Mesodermal cell (in vitro differentiated cells): Measurements from ENCODE around the gene SAYSD1.

ENCODE experiments used
- H3K27ac ChIP-seq: 2 replicates; pipeline ENCODE4 v1.7.0; 2013; ENCODE audit warnings: mild to moderate bottlenecking, low read depth, low read length, moderate library complexity; ENCODE audit not compliant: severe bottlenecking
- H3K36me3 ChIP-seq: 2 replicates; pipeline ENCODE4 v1.7.1; 2013; ENCODE audit warnings: mild to moderate bottlenecking, low read length, moderate library complexity; ENCODE audit not compliant: control insufficient read depth, insufficient read depth
- H3K4me1 ChIP-seq: one replicate; pipeline ENCODE4 v1.7.1; 2013; ENCODE audit warnings: mild to moderate bottlenecking, low read length; ENCODE audit not compliant: insufficient read depth, control insufficient read depth, poor library complexity, severe bottlenecking
- H3K4me3 ChIP-seq: 2 replicates; pipeline ENCODE4 v1.7.0; 2013; ENCODE audit warnings: low read length, control low read depth, mild to moderate bottlenecking; ENCODE audit not compliant: insufficient read depth, poor library complexity, severe bottlenecking; ENCODE audit errors: extremely low read depth
- H3K9me3 ChIP-seq: 2 replicates; pipeline ENCODE4 v1.7.1; 2013; ENCODE audit warnings: mild to moderate bottlenecking, low read length, moderate library complexity; ENCODE audit not compliant: control insufficient read depth
- WGBS, 2 experiments: methylation state at CpG; one replicate each; pipeline ENCODE4 v1.1.5; 2013; ENCODE audit warnings: missing lambda C conversion rate in 2 of 2; ENCODE audit not compliant: insufficient coverage in 2 of 2; 5-methylcytosine and 5-hydroxymethylcytosine counted together

The SAYSD1 gene

DNA sequence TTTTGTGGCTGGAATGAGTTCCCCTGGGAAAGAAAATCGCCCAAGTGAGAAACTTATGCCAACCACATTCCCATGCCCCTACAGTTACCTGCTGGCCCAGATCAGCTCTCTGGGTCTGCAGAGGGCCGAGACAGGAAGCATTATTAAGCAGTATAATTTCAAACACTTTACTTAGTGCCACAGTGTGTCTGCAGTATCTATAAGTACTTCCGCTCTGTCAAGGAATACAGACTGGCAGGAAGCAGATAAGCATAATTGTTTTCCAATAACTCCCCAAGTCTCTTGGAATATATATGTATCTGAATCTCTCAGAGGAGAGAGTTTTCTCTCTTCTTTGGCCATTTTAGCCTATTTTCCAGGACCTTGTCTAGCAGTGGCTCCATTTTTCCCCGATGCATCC is 24.9 kb downstream of the SAYSD1 start:
- Histone ChIP-seq H3K27ac (no peak overlapping the region), H3K4me1 (no peaks in the 10 kb centered on the region), H3K36me3 (no peaks in the 10 kb centered on the region), H3K9me3 (no peaks in the 10 kb centered on the region), H3K4me3 (no peak overlapping the region)
- 92 to 100% methylated on average over 2 to 3 of the region's 4 CpGs for WGBS, 2 experiments

GRCh38 chr6:39088331-39088730 is 26.7 kb downstream of the SAYSD1 start:
- whole genome bisulfite sequencing, 2 experiments, result 0% methylated on average over 3 to 4 of the region's 4 CpGs
- no peaks in the 10 kb centered on the region for H3K9me3 ChIP-seq
- H3K27ac ChIP-seq, result no peak overlapping the region
- no peaks in the 10 kb centered on the region for H3K4me1 ChIP-seq
- H3K36me3 ChIP-seq, result no peaks in the 10 kb centered on the region
- no peak overlapping the region for H3K4me3 ChIP-seq

- no peaks in the 10 kb centered on the region for H3K9me3 ChIP-seq
- no peak overlapping the region for H3K27ac ChIP-seq
- no peaks in the 10 kb centered on the region for H3K36me3 ChIP-seq
- WGBS, 2 experiments, result 71 to 83% methylated on average over 2 to 4 of the region's 7 CpGs
- H3K4me1 ChIP-seq, result no peaks in the 10 kb centered on the region
- H3K4me3 ChIP-seq, result no peak overlapping the region
Measured at GRCh38 chr6:39087197-39087596, 27.8 kb downstream of the SAYSD1 start.

GRCh38 chr6:39086711-39087110 is 28.3 kb downstream of the SAYSD1 start:
- 80 to 86% methylated on average over 5 to 6 of the region's 6 CpGs for WGBS, 2 experiments
- Histone ChIP-seq H3K36me3 (no peaks in the 10 kb centered on the region), H3K27ac (no peak overlapping the region), H3K4me3 (no peak overlapping the region), H3K9me3 (no peaks in the 10 kb centered on the region), H3K4me1 (no peaks in the 10 kb centered on the region)

DNA sequence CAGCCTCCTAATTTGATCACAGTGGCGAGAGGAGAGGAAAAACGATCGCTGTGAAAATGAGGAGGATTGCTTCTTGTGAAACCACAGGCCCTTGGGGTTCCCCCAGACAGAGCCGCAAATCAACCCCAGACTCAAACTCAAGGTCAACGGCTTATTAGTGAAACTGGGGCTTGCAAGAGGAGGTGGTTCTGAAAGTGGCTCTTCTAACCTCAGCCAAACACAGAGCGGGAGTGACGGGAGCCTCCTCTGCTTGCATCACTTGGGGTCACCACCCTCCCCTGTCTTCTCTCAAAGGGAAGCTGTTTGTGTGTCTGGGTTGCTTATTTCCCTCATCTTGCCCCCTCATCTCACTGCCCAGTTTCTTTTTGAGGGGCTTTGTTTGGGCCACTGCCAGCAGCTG is 28.7 kb downstream of the SAYSD1 start:
- WGBS, 2 experiments, result 89 to 100% methylated on average over 1 to 3 of the region's 7 CpGs
- H3K4me1 ChIP-seq, result no peaks in the 10 kb centered on the region
- no peaks in the 10 kb centered on the region for H3K9me3 ChIP-seq
- H3K27ac ChIP-seq, result no peak overlapping the region
- H3K4me3 ChIP-seq, result no peak overlapping the region
- H3K36me3 ChIP-seq, result no peaks in the 10 kb centered on the region

DNA sequence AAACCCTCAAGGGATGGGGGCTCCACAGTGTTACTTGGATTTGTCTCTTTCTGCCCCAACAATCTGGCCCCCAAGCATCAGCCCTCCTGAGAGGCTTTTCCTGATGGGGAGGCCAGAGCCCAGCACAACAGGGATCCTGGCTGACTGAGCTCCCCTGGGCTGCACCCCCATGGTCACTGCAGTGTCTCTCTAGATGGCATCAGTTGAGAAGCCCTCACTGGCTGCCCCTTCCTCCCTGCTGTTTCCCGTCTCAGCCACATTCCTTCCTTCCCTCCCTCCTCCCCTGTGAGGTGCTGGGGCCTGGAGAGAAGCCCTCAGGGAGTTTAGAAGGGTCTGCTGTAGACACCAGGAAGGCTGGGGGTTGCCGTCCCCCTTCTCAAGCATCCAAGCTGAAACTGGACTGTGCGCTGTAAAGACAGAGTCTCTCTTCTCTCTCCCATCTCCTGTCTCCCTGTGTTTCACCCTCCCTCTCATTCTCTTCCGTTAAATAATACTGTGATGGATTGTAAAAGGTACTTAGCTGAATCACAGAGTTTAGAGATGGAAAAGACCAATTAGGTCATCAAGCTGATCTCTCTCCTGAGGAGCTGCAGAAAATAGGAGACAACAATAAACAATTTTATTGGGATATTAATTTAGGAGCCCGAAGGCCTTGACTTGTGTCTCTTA is 29.7 kb downstream of the SAYSD1 start:
- H3K9me3 ChIP-seq, result no peaks in the 10 kb centered on the region
- no CpG with 5 or more reads among the region's 5 CpGs for WGBS, 2 experiments
- H3K36me3 ChIP-seq, result no peaks in the 10 kb centered on the region
- no peak overlapping the region for H3K27ac ChIP-seq
- H3K4me1 ChIP-seq, result no peaks in the 10 kb centered on the region
- H3K4me3 ChIP-seq, result no peak overlapping the region

DNA sequence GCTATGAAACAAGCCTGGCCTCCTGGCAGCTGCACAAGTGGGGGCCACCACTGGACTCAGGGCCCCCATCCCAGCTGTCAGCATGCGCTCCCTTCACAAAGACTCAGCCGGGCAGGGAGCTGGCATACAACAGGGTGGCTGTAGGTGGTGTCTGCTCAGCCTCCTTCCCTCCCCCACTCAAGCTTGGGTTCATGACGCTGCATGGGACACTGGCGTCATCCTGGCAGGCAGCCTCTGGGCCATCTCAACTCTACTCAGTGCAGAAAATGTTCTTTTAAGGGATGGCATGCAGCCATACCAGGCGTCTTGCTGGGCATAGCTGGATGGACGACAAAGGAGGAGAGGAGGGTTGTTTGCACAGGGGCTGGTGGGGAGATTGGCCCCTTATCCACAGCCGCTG is 30.5 kb downstream of the SAYSD1 start:
- WGBS, 2 experiments, result 79 to 82% methylated on average over 4 to 6 of the region's 7 CpGs
- Histone ChIP-seq H3K27ac (no peak overlapping the region), H3K4me1 (no peaks in the 10 kb centered on the region), H3K36me3 (no peaks in the 10 kb centered on the region), H3K9me3 (no peaks in the 10 kb centered on the region), H3K4me3 (no peak overlapping the region)

DNA sequence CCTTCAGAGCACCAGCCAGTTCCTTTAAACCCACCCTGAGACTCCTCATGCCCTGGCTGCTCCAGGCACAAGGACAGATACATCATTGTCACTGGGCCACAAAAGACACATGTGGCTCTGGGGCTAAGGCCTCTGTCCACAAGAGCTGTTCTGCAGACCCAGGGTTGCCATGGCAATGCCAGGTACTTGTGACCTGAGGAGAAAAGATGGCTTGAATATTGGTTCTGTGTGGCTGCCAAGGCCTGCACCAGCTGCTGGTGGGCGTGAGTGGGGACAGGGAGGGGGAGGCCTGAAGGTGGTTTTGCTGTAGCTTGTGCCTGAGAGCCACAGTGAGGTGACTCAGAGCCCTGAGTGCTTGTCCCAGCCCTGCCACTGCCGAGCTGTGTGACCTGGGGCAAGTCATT is 31.8 kb downstream of the SAYSD1 start:
- Histone ChIP-seq H3K4me1 (no peaks in the 10 kb centered on the region), H3K36me3 (no peaks in the 10 kb centered on the region), H3K4me3 (no peak overlapping the region), H3K9me3 (no peaks in the 10 kb centered on the region), H3K27ac (no peak overlapping the region)
- 80 to 100% methylated on average over 1 to 2 of the region's 2 CpGs for WGBS, 2 experiments

GRCh38 chr6:39082310-39082709 is 32.7 kb downstream of the SAYSD1 start:
- no peak overlapping the region for H3K4me3 ChIP-seq
- no peaks in the 10 kb centered on the region for H3K9me3 ChIP-seq
- no peaks in the 10 kb centered on the region for H3K4me1 ChIP-seq
- WGBS, 2 experiments, result 73 to 78% methylated on average over 6 to 7 of the region's 8 CpGs
- H3K27ac ChIP-seq, result no peak overlapping the region
- H3K36me3 ChIP-seq, result no peaks in the 10 kb centered on the region

DNA sequence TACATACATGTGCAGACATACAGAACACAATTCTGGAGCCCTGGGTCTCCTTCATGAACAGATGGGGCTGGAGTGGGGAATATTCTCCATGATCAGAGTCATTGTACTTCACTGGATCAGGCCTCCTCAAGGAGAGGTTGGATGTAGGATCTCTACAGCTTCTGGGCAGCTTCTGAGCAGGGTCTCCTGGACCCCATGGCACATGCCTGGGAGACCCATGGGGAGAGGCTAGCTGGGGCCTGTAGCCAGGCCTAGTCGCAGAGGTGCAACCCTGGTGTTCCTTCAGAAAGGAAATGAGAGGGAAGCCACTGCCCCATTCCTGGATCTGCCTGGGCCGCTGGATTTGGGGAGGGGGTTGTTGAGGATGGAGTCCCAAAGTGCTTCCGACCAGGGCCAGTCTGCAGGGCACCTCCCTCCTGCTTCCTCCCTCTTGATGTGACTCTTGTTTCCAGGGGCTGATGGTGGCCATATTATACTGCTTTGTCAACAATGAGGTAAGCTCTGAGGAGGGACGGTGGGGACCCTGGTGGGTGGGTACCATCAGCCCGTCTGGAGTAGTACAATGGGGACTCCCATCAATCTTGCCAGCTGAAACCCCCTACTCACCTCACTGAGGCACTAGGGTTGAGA is 34.6 kb downstream of the SAYSD1 start:
- Histone ChIP-seq H3K36me3 (no peaks in the 10 kb centered on the region), H3K4me3 (no peak overlapping the region), H3K27ac (no peak overlapping the region), H3K9me3 (no peaks in the 10 kb centered on the region), H3K4me1 (no peaks in the 10 kb centered on the region)
- 82 to 90% methylated on average over 3 of the region's 5 CpGs for WGBS, 2 experiments
